ENCODE data around the gene GPR137.
A peak's percentile ranks its signal among the peaks of the same experiment; 100 is the strongest.

GPR137 gene

GRCh38 chr11:64255135-64256128, 30.2 kb upstream of the GPR137 start:
- H3K27ac Mint-ChIP-seq = no peak overlapping the region
- H3K9me3 Mint-ChIP-seq = no peaks in the 10 kb centered on the region
- peaks cover 45% of the 10 kb centered on the region for H3K4me1 Mint-ChIP-seq
- H3K4me3 Mint-ChIP-seq = no peak overlapping the region
- H3K27me3 Mint-ChIP-seq = no peaks in the 10 kb centered on the region
- H3K36me3 Mint-ChIP-seq = peaks cover 22% of the 10 kb centered on the region
- ATAC-seq = no peak

- Mint-ChIP-seq H3K4me3 (no peak overlapping the region), H3K4me1 (peaks cover 38% of the 10 kb centered on the region), H3K36me3 (peaks cover 23% of the 10 kb centered on the region), H3K27me3 (no peaks in the 10 kb centered on the region), H3K9me3 (no peaks in the 10 kb centered on the region), H3K27ac (no peak overlapping the region)
- no peak for ATAC-seq
These were observed 29.3 kb upstream of the GPR137 start for GRCh38 chr11:64256300-64256699.

DNA sequence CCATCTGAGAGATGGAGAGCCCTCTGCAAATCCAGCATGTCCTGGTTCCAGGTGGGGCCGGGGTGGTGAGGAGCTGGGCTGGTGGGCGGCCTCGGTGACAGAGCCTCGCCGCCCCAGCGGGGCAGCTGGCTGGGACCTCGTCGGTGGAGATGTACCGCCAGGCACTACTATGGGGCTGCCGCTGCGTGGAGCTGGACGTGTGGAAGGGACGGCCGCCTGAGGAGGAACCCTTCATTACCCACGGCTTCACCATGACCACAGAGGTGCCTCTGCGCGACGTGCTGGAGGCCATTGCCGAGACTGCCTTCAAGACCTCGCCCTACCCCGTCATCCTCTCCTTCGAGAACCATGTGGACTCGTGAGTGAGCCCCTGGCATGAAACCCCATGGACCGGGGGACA, 27.3 kb upstream of the GPR137 start:
- no peaks in the 10 kb centered on the region for H3K9me3 Mint-ChIP-seq
- no peak for ATAC-seq
- peaks cover 22% of the 10 kb centered on the region for H3K4me1 Mint-ChIP-seq
- peaks cover 39% of the 10 kb centered on the region for H3K36me3 Mint-ChIP-seq
- no peak overlapping the region for H3K27ac Mint-ChIP-seq
- H3K27me3 Mint-ChIP-seq = no peaks in the 10 kb centered on the region
- H3K4me3 Mint-ChIP-seq = no peak overlapping the region

- H3K36me3 Mint-ChIP-seq = peaks cover 39% of the 10 kb centered on the region
- no peak overlapping the region for H3K4me3 Mint-ChIP-seq
- H3K27me3 Mint-ChIP-seq = no peaks in the 10 kb centered on the region
- H3K4me1 Mint-ChIP-seq = peaks cover 15% of the 10 kb centered on the region
- ATAC-seq = peak; percentile 4
- no peak overlapping the region for H3K27ac Mint-ChIP-seq
- H3K9me3 Mint-ChIP-seq = no peaks in the 10 kb centered on the region
These were observed 26.6 kb upstream of the GPR137 start for GRCh38 chr11:64258946-64259532.

DNA sequence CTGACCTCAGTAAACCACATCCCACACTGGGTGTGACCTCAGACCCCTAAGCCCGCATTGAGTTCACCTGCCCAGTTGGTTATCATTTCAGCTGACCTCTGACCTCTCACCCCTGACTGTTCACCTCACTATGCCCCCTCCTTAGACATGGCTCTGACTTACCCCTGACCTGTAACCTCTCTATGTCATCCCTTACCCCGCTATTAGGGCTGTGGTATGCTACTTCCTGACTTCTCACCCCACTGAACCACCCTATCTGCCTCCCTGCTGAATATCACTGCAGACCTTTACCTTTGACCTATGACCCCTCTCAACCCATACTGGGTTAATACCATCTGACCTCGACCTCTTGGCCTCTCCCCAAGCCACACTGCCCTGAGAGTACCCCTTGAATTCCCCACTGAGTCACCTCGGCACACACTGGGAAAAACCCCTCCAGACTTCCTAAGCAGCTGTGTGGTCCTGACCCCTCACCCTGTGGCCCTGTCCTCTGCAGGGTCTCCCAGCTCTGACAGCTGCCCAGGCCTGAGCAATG, 26.0 kb upstream of the GPR137 start:
- Mint-ChIP-seq H3K36me3 (peaks cover 39% of the 10 kb centered on the region), H3K4me3 (no peak overlapping the region), H3K27me3 (no peaks in the 10 kb centered on the region), H3K4me1 (peaks cover 15% of the 10 kb centered on the region), H3K27ac (peak overlapping the region; percentile 61), H3K9me3 (no peaks in the 10 kb centered on the region)
- peak; percentile 54 for ATAC-seq

- Mint-ChIP-seq H3K36me3 (peaks cover 39% of the 10 kb centered on the region), H3K4me1 (peaks cover 15% of the 10 kb centered on the region), H3K4me3 (no peak overlapping the region), H3K27me3 (no peaks in the 10 kb centered on the region), H3K27ac (peak overlapping the region; percentile 61), H3K9me3 (no peaks in the 10 kb centered on the region)
- ATAC-seq = peak; percentile 49
These were observed 25.4 kb upstream of the GPR137 start for GRCh38 chr11:64260147-64260708.

- H3K36me3 Mint-ChIP-seq = peaks cover 39% of the 10 kb centered on the region
- H3K4me1 Mint-ChIP-seq = peaks cover 15% of the 10 kb centered on the region
- H3K27ac Mint-ChIP-seq = no peak overlapping the region
- no peak overlapping the region for H3K4me3 Mint-ChIP-seq
- H3K27me3 Mint-ChIP-seq = no peaks in the 10 kb centered on the region
- H3K9me3 Mint-ChIP-seq = no peaks in the 10 kb centered on the region
- ATAC-seq = no peak
These were observed 24.0 kb upstream of the GPR137 start for GRCh38 chr11:64261556-64262080.

- ATAC-seq = no peak
- no peaks in the 10 kb centered on the region for H3K9me3 Mint-ChIP-seq
- no peak overlapping the region for H3K4me3 Mint-ChIP-seq
- peaks cover 39% of the 10 kb centered on the region for H3K36me3 Mint-ChIP-seq
- no peak overlapping the region for H3K27ac Mint-ChIP-seq
- peaks cover 15% of the 10 kb centered on the region for H3K4me1 Mint-ChIP-seq
- H3K27me3 Mint-ChIP-seq = no peaks in the 10 kb centered on the region
These were observed 23.2 kb upstream of the GPR137 start for GRCh38 chr11:64262271-64263002.

- peaks cover 22% of the 10 kb centered on the region for H3K4me1 Mint-ChIP-seq
- H3K9me3 Mint-ChIP-seq = no peaks in the 10 kb centered on the region
- no peak overlapping the region for H3K27ac Mint-ChIP-seq
- H3K27me3 Mint-ChIP-seq = no peaks in the 10 kb centered on the region
- no peak overlapping the region for H3K4me3 Mint-ChIP-seq
- ATAC-seq = no peak
- peaks cover 32% of the 10 kb centered on the region for H3K36me3 Mint-ChIP-seq
These were observed 22.4 kb upstream of the GPR137 start for GRCh38 chr11:64263021-64263946.

GRCh38 chr11:64263947-64264317, 21.7 kb upstream of the GPR137 start:
- ATAC-seq = no peak
- Mint-ChIP-seq H3K27ac (no peak overlapping the region), H3K4me1 (peaks cover 29% of the 10 kb centered on the region), H3K27me3 (no peaks in the 10 kb centered on the region), H3K9me3 (no peaks in the 10 kb centered on the region), H3K36me3 (peaks cover 31% of the 10 kb centered on the region), H3K4me3 (no peak overlapping the region)

GRCh38 chr11:64264371-64264852, 21.2 kb upstream of the GPR137 start:
- H3K27ac Mint-ChIP-seq = no peak overlapping the region
- H3K4me1 Mint-ChIP-seq = peaks cover 29% of the 10 kb centered on the region
- ATAC-seq = no peak
- H3K36me3 Mint-ChIP-seq = peaks cover 27% of the 10 kb centered on the region
- no peak overlapping the region for H3K4me3 Mint-ChIP-seq
- H3K27me3 Mint-ChIP-seq = no peaks in the 10 kb centered on the region
- H3K9me3 Mint-ChIP-seq = no peaks in the 10 kb centered on the region

GRCh38 chr11:64265176-64266160, 20.2 kb upstream of the GPR137 start:
- H3K9me3 Mint-ChIP-seq = no peaks in the 10 kb centered on the region
- no peak overlapping the region for H3K27ac Mint-ChIP-seq
- ATAC-seq = no peak
- no peak overlapping the region for H3K4me3 Mint-ChIP-seq
- no peaks in the 10 kb centered on the region for H3K27me3 Mint-ChIP-seq
- peaks cover 23% of the 10 kb centered on the region for H3K4me1 Mint-ChIP-seq
- H3K36me3 Mint-ChIP-seq = peaks cover 16% of the 10 kb centered on the region

DNA sequence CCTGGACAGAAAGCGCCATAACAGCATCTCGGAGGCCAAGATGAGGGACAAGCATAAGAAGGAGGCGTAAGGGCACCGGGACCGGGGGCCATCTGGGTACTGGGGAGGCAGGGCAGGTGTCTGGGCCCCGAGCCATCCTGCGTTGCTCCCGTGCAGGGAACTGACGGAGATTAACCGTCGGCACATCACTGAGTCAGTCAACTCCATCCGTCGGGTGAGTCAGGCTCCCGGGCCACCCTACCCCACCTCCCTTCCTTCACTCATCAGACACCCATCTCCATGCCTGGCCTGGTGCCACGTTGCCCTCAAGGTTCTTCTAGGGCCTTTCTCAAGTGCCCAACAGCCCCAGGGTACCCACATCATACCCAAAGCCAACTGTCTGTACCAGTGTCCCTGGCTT, 19.3 kb upstream of the GPR137 start:
- Mint-ChIP-seq H3K4me3 (no peak overlapping the region), H3K27ac (no peak overlapping the region), H3K4me1 (peaks cover 25% of the 10 kb centered on the region), H3K27me3 (no peaks in the 10 kb centered on the region), H3K36me3 (peaks cover 16% of the 10 kb centered on the region), H3K9me3 (no peaks in the 10 kb centered on the region)
- ATAC-seq = no peak

Measured in stimulated activated memory B cell treated with anti-CD40 and anti-IgM and Interleukin-4, amounts not matched to agents 10 μg/mL and 1 μg/mL and 100 μg/mL, for 72 hours (primary cell).